ENCODE results near the gene NCKIPSD. TPM values are rescaled to one million over a fixed set of nuclear protein-coding genes. Genes with fewer than 3 reads are reported as not detected.
A peak's percentile ranks its signal among the peaks of the same experiment; 100 is the strongest.
"Not testable (repeated sequence)": the region's sequence is repeated elsewhere in the genome, so short reads cannot be mapped to it uniquely, and the experiment has no call there.

Gene NCKIPSD
- polyA plus RNA-seq (2013, experiment 1 of 4): 39.5 TPM
- 37.0 TPM for polyA plus RNA-seq (2013, experiment 2 of 4)
- 38.5 TPM for polyA plus RNA-seq (2013, experiment 3 of 4)
- polyA plus RNA-seq (2013, experiment 4 of 4): 36.1 TPM

DNA sequence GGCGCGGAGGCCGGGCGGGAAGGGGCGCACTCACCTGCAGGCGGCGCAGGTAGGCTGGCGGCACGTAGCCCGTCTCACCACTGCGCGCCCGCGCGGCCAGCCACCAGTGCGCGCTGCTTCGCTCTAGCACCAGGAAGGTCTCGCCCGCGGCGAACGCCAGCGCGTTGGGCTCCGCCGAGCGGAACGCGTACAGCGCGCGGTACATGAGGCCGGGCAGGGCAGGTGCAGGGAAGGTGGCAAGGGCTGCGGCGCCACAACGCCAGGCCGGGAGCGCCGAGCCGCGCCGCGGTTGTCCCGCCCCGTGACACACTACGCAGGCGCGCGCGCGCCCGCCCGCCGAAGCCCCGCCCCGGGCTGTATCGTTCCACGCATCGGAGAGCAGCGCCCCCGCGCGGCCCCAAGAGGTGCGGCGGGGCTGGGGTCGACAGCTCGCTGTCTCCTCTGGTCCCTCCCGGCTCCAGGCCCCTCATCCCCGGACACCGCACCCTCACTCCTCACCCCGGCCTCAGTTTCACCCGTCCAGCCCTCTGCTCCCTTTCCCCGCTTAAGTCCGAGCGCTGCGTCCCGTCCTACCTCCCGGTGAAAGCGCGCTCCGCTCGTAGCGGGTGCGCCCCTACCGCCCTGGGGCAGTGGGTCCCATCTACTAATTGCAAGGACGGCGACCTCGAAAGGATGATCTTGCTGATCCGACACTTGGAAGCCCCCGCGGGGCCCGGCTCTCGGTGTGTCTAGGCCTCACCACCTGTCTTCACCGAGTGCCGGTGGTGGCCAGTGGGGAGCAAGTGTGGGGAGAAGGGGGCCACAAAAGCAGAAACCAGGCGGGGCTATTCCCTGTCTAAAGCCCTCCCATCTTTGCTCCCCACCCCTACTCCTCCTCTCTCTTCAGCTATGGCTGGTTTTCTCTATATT lies at the start of gene NCKIPSD:
Gene NCKIPSD, minus strand, starts transcription at position 313 of the 909 bp plus-strand sequence. Its CDS starts 108 bp downstream, at position 205.
- Histone ChIP-seq H3K4me1 (ENCODE audit: control insufficient read depth, insufficient read depth, low read length) (peaks cover 8% of the 10 kb centered on the region), H3K36me3 (ENCODE audit: control insufficient read depth, insufficient read depth, low read length) (peaks cover 53% of the 10 kb centered on the region), H3K27ac (ENCODE audit: insufficient read depth, low read depth, low read length, poor library complexity, severe bottlenecking) (no peak within 1 kb of the TSS), H3K27me3 (ENCODE audit: control insufficient read depth, insufficient read depth, low read length, poor library complexity, severe bottlenecking) (no peaks in the 10 kb centered on the region), H3K4me3 (ENCODE audit: insufficient read depth, low read depth, low read length) (peak within 1 kb of the TSS; percentile 66), H3K9me3 (ENCODE audit: control insufficient read depth, low read length) (no peaks in the 10 kb centered on the region)
- 1 to 2% methylated on average over 97 of the region's 97 CpGs for WGBS, 2 experiments

DNA sequence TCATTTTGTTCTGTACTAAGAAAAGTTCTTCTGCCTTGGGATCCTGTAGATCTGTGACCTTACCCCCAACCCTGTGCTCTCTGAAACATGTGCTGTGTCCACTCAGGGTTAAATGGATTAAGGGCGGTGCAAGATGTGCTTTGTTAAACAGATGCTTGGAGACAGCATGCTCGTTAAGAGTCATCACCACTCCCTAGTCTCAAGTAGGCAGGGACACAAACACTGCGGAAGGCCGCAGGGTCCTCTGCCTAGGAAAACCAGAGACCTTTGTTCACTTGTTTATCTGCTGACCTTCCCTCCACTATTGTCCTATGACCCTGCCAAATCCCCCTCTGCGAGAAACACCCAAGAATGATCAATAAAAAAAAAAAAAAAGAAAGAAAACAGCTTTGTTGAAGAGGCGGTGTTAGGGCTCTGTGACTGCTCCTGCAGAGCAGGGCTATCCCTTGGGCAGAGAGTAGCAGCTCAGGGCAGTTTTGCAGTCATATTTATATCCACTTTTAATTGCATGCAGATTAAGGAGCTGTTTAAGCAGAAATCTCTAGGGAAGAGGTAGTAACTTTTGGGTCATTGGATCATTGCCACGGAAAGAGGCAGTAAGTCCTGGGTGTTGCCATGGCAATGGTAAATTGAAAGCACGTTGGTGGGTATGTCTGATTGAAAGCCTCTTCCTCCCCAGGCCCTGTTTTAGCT lies 49.5 kb upstream of the NCKIPSD start:
- 50 to 63% methylated on average over 6 of the region's 8 CpGs for WGBS, 2 experiments
- H3K4me3 ChIP-seq (ENCODE audit: insufficient read depth, low read depth, low read length): not testable (repeated sequence)

GRCh38 chr3:48734541-48734940 lies 48.8 kb upstream of the NCKIPSD start:
- not testable (repeated sequence) for H3K4me1 ChIP-seq (ENCODE audit: control insufficient read depth, insufficient read depth, low read length); H3K36me3 ChIP-seq (ENCODE audit: control insufficient read depth, insufficient read depth, low read length); H3K4me3 ChIP-seq (ENCODE audit: insufficient read depth, low read depth, low read length); H3K27me3 ChIP-seq (ENCODE audit: control insufficient read depth, insufficient read depth, low read length, poor library complexity, severe bottlenecking); H3K9me3 ChIP-seq (ENCODE audit: control insufficient read depth, low read length); H3K27ac ChIP-seq (ENCODE audit: insufficient read depth, low read depth, low read length, poor library complexity, severe bottlenecking)
- 94 to 97% methylated on average over 19 to 25 of the region's 25 CpGs for WGBS, 2 experiments

More for the DNA sequence above, 49.5 kb upstream of the NCKIPSD start:
- not testable (repeated sequence) for H3K4me1 ChIP-seq (ENCODE audit: control insufficient read depth, insufficient read depth, low read length); H3K9me3 ChIP-seq (ENCODE audit: control insufficient read depth, low read length); H3K36me3 ChIP-seq (ENCODE audit: control insufficient read depth, insufficient read depth, low read length); H3K27ac ChIP-seq (ENCODE audit: insufficient read depth, low read depth, low read length, poor library complexity, severe bottlenecking); H3K27me3 ChIP-seq (ENCODE audit: control insufficient read depth, insufficient read depth, low read length, poor library complexity, severe bottlenecking)

GRCh38 chr3:48733752-48734518 lies 48.2 kb upstream of the NCKIPSD start:
- H3K36me3 ChIP-seq (ENCODE audit: control insufficient read depth, insufficient read depth, low read length); H3K4me3 ChIP-seq (ENCODE audit: insufficient read depth, low read depth, low read length); H3K27me3 ChIP-seq (ENCODE audit: control insufficient read depth, insufficient read depth, low read length, poor library complexity, severe bottlenecking); H3K27ac ChIP-seq (ENCODE audit: insufficient read depth, low read depth, low read length, poor library complexity, severe bottlenecking); H3K9me3 ChIP-seq (ENCODE audit: control insufficient read depth, low read length); H3K4me1 ChIP-seq (ENCODE audit: control insufficient read depth, insufficient read depth, low read length): not testable (repeated sequence)
- WGBS, 2 experiments: 94 to 96% methylated on average over 19 to 35 of the region's 53 CpGs

DNA sequence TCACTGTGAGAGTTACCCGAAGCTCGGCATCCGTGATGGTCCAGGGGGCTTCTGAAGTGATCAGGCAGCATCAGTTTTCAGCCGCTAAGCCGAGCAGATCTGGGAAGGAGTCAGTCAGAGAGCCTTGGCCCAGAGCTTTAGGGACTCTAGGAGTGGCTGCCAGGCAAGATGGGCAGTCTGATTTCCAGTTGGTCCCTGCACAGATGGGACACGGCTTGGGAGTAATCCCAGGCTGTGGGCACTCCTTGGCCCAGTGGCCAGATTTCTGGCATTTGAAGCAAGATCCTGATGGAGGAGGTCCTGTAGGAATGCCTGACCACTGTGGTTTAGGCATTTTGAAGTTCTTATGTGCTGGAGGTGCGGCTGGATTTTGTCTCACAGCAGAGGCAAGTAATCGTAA lies 41.8 kb upstream of the NCKIPSD start:
- no peak overlapping the region for H3K27ac ChIP-seq (ENCODE audit: insufficient read depth, low read depth, low read length, poor library complexity, severe bottlenecking)
- no peak overlapping the region for H3K4me3 ChIP-seq (ENCODE audit: insufficient read depth, low read depth, low read length)
- no peaks in the 10 kb centered on the region for H3K27me3 ChIP-seq (ENCODE audit: control insufficient read depth, insufficient read depth, low read length, poor library complexity, severe bottlenecking)
- 93 to 97% methylated on average over 8 of the region's 8 CpGs for WGBS, 2 experiments
- no peaks in the 10 kb centered on the region for H3K36me3 ChIP-seq (ENCODE audit: control insufficient read depth, insufficient read depth, low read length)
- no peaks in the 10 kb centered on the region for H3K4me1 ChIP-seq (ENCODE audit: control insufficient read depth, insufficient read depth, low read length)
- H3K9me3 ChIP-seq (ENCODE audit: control insufficient read depth, low read length): no peaks in the 10 kb centered on the region

- not testable (repeated sequence) for H3K27ac ChIP-seq (ENCODE audit: insufficient read depth, low read depth, low read length, poor library complexity, severe bottlenecking); H3K9me3 ChIP-seq (ENCODE audit: control insufficient read depth, low read length); H3K36me3 ChIP-seq (ENCODE audit: control insufficient read depth, insufficient read depth, low read length); H3K4me1 ChIP-seq (ENCODE audit: control insufficient read depth, insufficient read depth, low read length); H3K27me3 ChIP-seq (ENCODE audit: control insufficient read depth, insufficient read depth, low read length, poor library complexity, severe bottlenecking); H3K4me3 ChIP-seq (ENCODE audit: insufficient read depth, low read depth, low read length)
- WGBS, 2 experiments: 94 to 95% methylated on average over 8 of the region's 8 CpGs
Measured at GRCh38 chr3:48725185-48725855, 39.6 kb upstream of the NCKIPSD start.

- no peaks in the 10 kb centered on the region for H3K36me3 ChIP-seq (ENCODE audit: control insufficient read depth, insufficient read depth, low read length)
- 90 to 91% methylated on average over 7 of the region's 7 CpGs for WGBS, 2 experiments
- H3K9me3 ChIP-seq (ENCODE audit: control insufficient read depth, low read length): no peaks in the 10 kb centered on the region
- H3K27ac ChIP-seq (ENCODE audit: insufficient read depth, low read depth, low read length, poor library complexity, severe bottlenecking): no peak overlapping the region
- H3K4me3 ChIP-seq (ENCODE audit: insufficient read depth, low read depth, low read length): no peak overlapping the region
- H3K4me1 ChIP-seq (ENCODE audit: control insufficient read depth, insufficient read depth, low read length): no peaks in the 10 kb centered on the region
- no peaks in the 10 kb centered on the region for H3K27me3 ChIP-seq (ENCODE audit: control insufficient read depth, insufficient read depth, low read length, poor library complexity, severe bottlenecking)
Measured at GRCh38 chr3:48723725-48724124, 38.0 kb upstream of the NCKIPSD start.

- H3K9me3 ChIP-seq (ENCODE audit: control insufficient read depth, low read length); H3K27ac ChIP-seq (ENCODE audit: insufficient read depth, low read depth, low read length, poor library complexity, severe bottlenecking); H3K27me3 ChIP-seq (ENCODE audit: control insufficient read depth, insufficient read depth, low read length, poor library complexity, severe bottlenecking); H3K4me3 ChIP-seq (ENCODE audit: insufficient read depth, low read depth, low read length); H3K4me1 ChIP-seq (ENCODE audit: control insufficient read depth, insufficient read depth, low read length); H3K36me3 ChIP-seq (ENCODE audit: control insufficient read depth, insufficient read depth, low read length): not testable (repeated sequence)
- WGBS, 2 experiments: 93 to 96% methylated on average over 3 of the region's 3 CpGs
Measured at GRCh38 chr3:48723293-48723692, 37.6 kb upstream of the NCKIPSD start.

- Histone ChIP-seq H3K4me3 (ENCODE audit: insufficient read depth, low read depth, low read length) (peak within 1 kb of the TSS; percentile 85), H3K36me3 (ENCODE audit: control insufficient read depth, insufficient read depth, low read length) (peaks cover 12% of the 10 kb centered on the region), H3K27ac (ENCODE audit: insufficient read depth, low read depth, low read length, poor library complexity, severe bottlenecking) (peak within 1 kb of the TSS; percentile 94), H3K4me1 (ENCODE audit: control insufficient read depth, insufficient read depth, low read length) (peaks cover 14% of the 10 kb centered on the region), H3K27me3 (ENCODE audit: control insufficient read depth, insufficient read depth, low read length, poor library complexity, severe bottlenecking) (no peaks in the 10 kb centered on the region), H3K9me3 (ENCODE audit: control insufficient read depth, low read length) (no peaks in the 10 kb centered on the region)
- 6 to 7% methylated on average over 38 of the region's 38 CpGs for WGBS, 2 experiments
Measured at GRCh38 chr3:48716982-48717746, 31.4 kb upstream of the NCKIPSD start, which contains the start of gene IP6K2. TSS of gene IP6K2 (minus strand) at chr3:48717221. CDS start at chr3:48695291, 21,930 bp downstream.
